ENCODE measurements around the gene MTARC2. TPM values are rescaled to one million over a fixed set of nuclear protein-coding genes. Genes with fewer than 3 reads are reported as not detected.

MTARC2 gene
- total and polyA plus RNA-seq, 2 of the 13 experiments (the other 11 are each of a cell fraction or from before 2014, with no cell fraction given): 8.5 to 10.1 TPM

DNA sequence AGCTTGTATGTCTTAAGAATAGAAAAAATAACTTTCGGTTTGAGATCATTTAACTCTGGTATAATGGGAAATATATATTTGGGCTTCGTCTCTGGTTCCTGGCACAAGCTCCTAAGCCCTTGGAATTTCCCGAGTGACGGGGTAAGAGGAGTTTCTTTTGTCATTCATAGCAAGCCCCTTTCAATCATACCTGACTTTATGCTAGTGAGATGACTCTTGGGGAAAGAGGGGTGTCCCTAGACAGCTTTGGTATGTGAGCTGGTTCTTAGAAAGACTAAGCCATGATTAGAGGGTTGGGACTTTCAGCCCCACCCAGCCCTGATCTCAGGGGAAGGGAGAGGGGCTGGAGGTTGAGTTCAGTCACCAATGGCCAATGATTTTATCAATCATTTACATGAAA, 24.7 kb downstream of the MTARC2 start:
- WGBS (ENCODE audit: low lambda C conversion rate): 94% methylated on average over 4 of the region's 4 CpGs
- no peak for FAIRE-seq
- no peak overlapping the region for H3K4me3 ChIP-seq (replicated peaks in 1 of 3; ENCODE audit: insufficient read depth in 1 of 3, low read depth in 2 of 3, low read length in 3 of 3)

More for the DNA sequence above, 24.7 kb downstream of the MTARC2 start:
- ChIA-PET CTCF (ENCODE audit: low intra/inter-chr PET ratio, low total read pairs) (no interaction called here), POLR2A (no interaction called here)
- no peak overlapping the region for H3K9ac ChIP-seq (ENCODE audit: insufficient read depth, low read depth, low read length)
- intact Hi-C loops (cut with micrococcal nuclease; ENCODE audit: unreplicated experiment) (loop anchor here (10.0 kb wide), 2 partner anchors 228 to 548 kb away; no protein-coding TSS in a partner anchor), in situ Hi-C loops (cut with HindIII; ENCODE audit: extremely low pct_ligation_motif_present, low pct_unique_long_range_greater_than_20kb) (no loop called here)
- ATAC-seq: no peak
- BruUV-seq (replicated peaks): no TSS peak
- DNase-seq (ENCODE audit: low spot score): no peak
- no peaks in the 10 kb centered on the region for H3K79me2 ChIP-seq (ENCODE audit: insufficient read depth, low read length)
- TF ChIP-seq ZNF589 (CRISPR knock-in tag; conservative IDR thresholded peaks at IDR 0.05): no peak
- no peak for TF ChIP-seq TRIM24 (CRISPR knock-in tag; IDR thresholded peaks at IDR 0.05)
- TF ChIP-seq ZBTB7A (CRISPR knock-in tag; IDR thresholded peaks at IDR 0.05): no peak
- TF ChIP-seq JUND (CRISPR knock-in tag; IDR thresholded peaks at IDR 0.05): no peak
- TF ChIP-seq, protein P1, sequence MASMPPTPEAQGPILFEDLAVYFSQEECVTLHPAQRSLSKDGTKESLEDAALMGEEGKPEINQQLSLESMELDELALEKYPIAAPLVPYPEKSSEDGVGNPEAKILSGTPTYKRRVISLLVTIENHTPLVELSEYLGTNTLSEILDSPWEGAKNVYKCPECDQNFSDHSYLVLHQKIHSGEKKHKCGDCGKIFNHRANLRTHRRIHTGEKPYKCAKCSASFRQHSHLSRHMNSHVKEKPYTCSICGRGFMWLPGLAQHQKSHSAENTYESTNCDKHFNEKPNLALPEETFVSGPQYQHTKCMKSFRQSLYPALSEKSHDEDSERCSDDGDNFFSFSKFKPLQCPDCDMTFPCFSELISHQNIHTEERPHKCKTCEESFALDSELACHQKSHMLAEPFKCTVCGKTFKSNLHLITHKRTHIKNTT (CRISPR knock-in tag; IDR thresholded peaks at IDR 0.05): no peak
- TF ChIP-seq ELF3 (CRISPR knock-in tag; IDR thresholded peaks at IDR 0.05): no peak
- TF ChIP-seq PHF21A (CRISPR knock-in tag; IDR thresholded peaks at IDR 0.05): no peak
- TF ChIP-seq TBP (CRISPR knock-in tag; IDR thresholded peaks at IDR 0.05): no peak
- no peak for TF ChIP-seq ZNF251 (CRISPR knock-in tag; IDR thresholded peaks at IDR 0.05)
- TF ChIP-seq, protein P2, sequence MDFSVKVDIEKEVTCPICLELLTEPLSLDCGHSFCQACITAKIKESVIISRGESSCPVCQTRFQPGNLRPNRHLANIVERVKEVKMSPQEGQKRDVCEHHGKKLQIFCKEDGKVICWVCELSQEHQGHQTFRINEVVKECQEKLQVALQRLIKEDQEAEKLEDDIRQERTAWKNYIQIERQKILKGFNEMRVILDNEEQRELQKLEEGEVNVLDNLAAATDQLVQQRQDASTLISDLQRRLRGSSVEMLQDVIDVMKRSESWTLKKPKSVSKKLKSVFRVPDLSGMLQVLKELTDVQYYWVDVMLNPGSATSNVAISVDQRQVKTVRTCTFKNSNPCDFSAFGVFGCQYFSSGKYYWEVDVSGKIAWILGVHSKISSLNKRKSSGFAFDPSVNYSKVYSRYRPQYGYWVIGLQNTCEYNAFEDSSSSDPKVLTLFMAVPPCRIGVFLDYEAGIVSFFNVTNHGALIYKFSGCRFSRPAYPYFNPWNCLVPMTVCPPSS (IDR thresholded peaks at IDR 0.05): no peak
- TF ChIP-seq KLF12 (CRISPR knock-in tag; IDR thresholded peaks at IDR 0.05; ENCODE audit: borderline replicate concordance): no peak
- TF ChIP-seq RFXANK (CRISPR knock-in tag; IDR thresholded peaks at IDR 0.05): no peak
- no peak for TF ChIP-seq MAFF (IDR thresholded peaks at IDR 0.05; ENCODE audit: low read depth, low read length)
- no peaks in the 10 kb centered on the region for H3K27me3 ChIP-seq (ENCODE audit: control insufficient read depth in 1 of 2, insufficient read depth in 2 of 2, low read length in 2 of 2)
- H3K4me1 ChIP-seq (ENCODE audit: insufficient read depth, low read length): peaks cover 17% of the 10 kb centered on the region
- no peak overlapping the region for H2AFZ ChIP-seq (ENCODE audit: low read length)
- no peaks in the 10 kb centered on the region for H3K9me3 ChIP-seq (ENCODE audit: low read length)
- no peaks in the 10 kb centered on the region; a peak in 2 of 5 replicates for H3K36me3 ChIP-seq (replicated peaks in 1 of 2; ENCODE audit: control insufficient read depth in 1 of 2, insufficient read depth in 2 of 2, low read length in 2 of 2)
- no peaks in the 10 kb centered on the region for H4K20me1 ChIP-seq (ENCODE audit: insufficient read depth, low read length)
- no peak overlapping the region for H3K27ac ChIP-seq (ENCODE audit: extremely low read length, insufficient read depth, low read length)
- no peak overlapping the region for H3K4me2 ChIP-seq (ENCODE audit: low read depth, low read length)

All from HepG2 (cell line).